ENCODE measurements around the gene PITX1. TPM values are rescaled to one million over a fixed set of nuclear protein-coding genes. Genes with fewer than 3 reads are reported as not detected.

The PITX1 gene
- polyA plus RNA-seq, 1 experiment = 14.3 TPM

DNA sequence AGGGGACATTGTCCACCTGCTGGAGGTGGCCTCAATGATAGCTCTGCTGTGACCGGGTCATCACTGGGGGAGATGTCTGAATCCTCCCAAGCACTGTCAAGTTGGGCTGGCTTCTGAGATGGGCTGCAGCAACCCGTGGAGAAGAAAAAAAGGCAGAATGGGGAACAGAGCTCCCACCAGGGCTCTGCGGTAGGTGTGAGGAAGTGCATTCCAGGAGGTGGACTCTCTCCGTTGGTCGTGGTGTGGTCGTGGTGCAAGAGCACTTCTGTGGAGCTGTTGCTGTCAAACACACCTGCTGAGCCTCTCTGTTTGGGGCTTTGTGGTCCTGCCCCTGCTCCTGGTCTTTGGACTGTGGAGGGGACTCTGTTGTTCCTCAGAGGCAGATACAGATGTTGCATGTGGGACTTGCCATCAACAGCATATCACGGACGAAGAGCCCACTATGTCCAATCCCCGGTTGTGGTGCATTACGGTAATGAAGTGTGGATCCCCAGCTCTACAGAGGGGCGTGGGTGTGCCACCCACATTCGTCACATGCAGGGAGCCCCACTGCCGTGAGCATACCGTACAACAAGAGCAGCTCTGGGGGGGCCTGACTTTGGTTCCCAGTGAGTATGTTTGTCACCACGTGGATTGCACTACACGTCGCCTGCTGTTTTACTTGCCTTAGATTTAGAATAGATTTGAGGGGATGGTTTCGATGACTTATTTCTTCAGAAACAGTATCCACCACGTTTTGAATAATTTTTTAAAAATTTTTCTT, 36.0 kb upstream of the PITX1 start:
- no peak for TF ChIP-seq CTCF (IDR thresholded peaks at IDR 0.05; ENCODE audit: insufficient read depth, low read depth, low read length)
- Histone ChIP-seq H3K4me3 (ENCODE audit: low read depth, low read length) (no peak overlapping the region), H3K36me3 (ENCODE audit: control insufficient read depth, insufficient read depth, low read length) (no peaks in the 10 kb centered on the region), H3K27me3 (ENCODE audit: control insufficient read depth, insufficient read depth, low read length) (peaks cover 6% of the 10 kb centered on the region)
- no peak for DNase-seq (ENCODE audit: low read depth)
- ChIA-PET CTCF (no interaction called here), POLR2A (no interaction called here)

- no peaks in the 10 kb centered on the region for H3K36me3 ChIP-seq (ENCODE audit: control insufficient read depth, insufficient read depth, low read length)
- no peak for TF ChIP-seq CTCF (IDR thresholded peaks at IDR 0.05; ENCODE audit: insufficient read depth, low read depth, low read length)
- POLR2A ChIA-PET = no interaction called here
These were observed 35.2 kb upstream of the PITX1 start for GRCh38 chr5:135069016-135069770.

DNA sequence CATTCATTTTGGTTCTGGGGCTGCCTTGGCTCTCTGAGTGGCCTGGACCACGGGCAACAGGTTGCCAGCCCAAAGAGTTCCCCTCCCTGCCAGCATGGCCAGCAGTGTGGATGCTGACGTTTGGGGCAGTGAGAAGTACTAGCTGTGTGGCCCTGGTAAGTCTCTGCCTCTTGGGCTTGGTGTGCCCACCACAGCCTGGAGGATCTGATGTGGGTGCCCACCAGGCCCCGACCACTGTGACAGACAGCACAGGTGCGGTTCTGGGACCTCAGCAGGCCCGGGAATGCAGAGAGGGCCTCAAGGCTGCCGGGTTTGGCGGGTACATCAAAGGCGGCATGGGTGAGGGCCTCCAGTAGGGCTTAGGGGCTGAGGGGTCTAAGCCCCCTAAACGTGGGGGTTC, 33.6 kb upstream of the PITX1 start:
- ChIA-PET CTCF (no interaction called here), POLR2A (no interaction called here)
- Histone ChIP-seq H3K4me3 (ENCODE audit: low read depth, low read length) (no peak overlapping the region), H3K36me3 (ENCODE audit: control insufficient read depth, insufficient read depth, low read length) (no peaks in the 10 kb centered on the region), H3K27me3 (ENCODE audit: control insufficient read depth, insufficient read depth, low read length) (peaks cover 6% of the 10 kb centered on the region)
- no peak for DNase-seq (ENCODE audit: low read depth)
- TF ChIP-seq CTCF (IDR thresholded peaks at IDR 0.05; ENCODE audit: insufficient read depth, low read depth, low read length) = no peak

More at GRCh38 chr5:135069016-135069770, 35.2 kb upstream of the PITX1 start:
- Histone ChIP-seq H3K4me3 (ENCODE audit: low read depth, low read length) (no peak overlapping the region), H3K27me3 (ENCODE audit: control insufficient read depth, insufficient read depth, low read length) (peaks cover 6% of the 10 kb centered on the region)
- CTCF ChIA-PET = no interaction called here
- no peak for DNase-seq (ENCODE audit: low read depth)

DNA sequence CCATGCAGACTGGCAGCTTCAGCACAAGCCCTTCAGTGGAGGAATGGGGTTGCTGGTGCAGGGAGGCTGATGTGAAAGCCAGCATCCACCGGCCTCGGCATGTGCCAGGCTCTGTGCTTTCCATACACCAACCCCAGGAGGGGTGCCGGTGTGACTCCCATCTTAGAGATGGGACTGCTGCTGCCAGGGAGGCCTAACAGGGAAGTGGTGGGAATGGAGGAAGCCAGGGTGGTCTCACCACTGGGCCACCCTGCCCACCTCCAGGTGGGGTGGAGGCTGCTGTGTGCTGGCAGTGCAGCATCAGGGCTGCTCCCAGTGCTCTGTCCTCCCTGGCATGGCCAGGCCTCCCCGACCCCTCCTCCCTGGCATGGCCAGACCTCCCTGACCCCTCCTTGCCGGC, 32.8 kb upstream of the PITX1 start:
- CTCF ChIA-PET = no interaction called here
- no peaks in the 10 kb centered on the region for H3K36me3 ChIP-seq (ENCODE audit: control insufficient read depth, insufficient read depth, low read length)
- H3K4me3 ChIP-seq (ENCODE audit: low read depth, low read length) = no peak overlapping the region
- no peak for TF ChIP-seq CTCF (IDR thresholded peaks at IDR 0.05; ENCODE audit: insufficient read depth, low read depth, low read length)
- H3K27me3 ChIP-seq (ENCODE audit: control insufficient read depth, insufficient read depth, low read length) = peaks cover 6% of the 10 kb centered on the region
- no peak for DNase-seq (ENCODE audit: low read depth)
- POLR2A ChIA-PET = no interaction called here

Measured in BJ (cell line).